Neural progenitor cell (in vitro differentiated cells): ENCODE measurements around the gene MIF4GD. TPM values are rescaled to one million over a fixed set of nuclear protein-coding genes. Genes with fewer than 3 reads are reported as not detected.
A peak's percentile ranks its signal among the peaks of the same experiment; 100 is the strongest.

Experiments
- DNase-seq: peaks from one replicate; pipeline ENCODE4 v3.0.0-alpha.2; 2016; ENCODE audit warnings: low spot score
- H2AFZ ChIP-seq: fragments of 200-600 bp; sonication (generic); replicated peaks from 2 replicates; pipeline ENCODE4 v1.6.1; 2016; ENCODE audit warnings: antibody characterized with exemption
- H3F3A ChIP-seq: fragments of 200-600 bp; sonication (generic); 2 replicates; pipeline ENCODE4 v1.6.1; 2016; ENCODE audit warnings: antibody characterized with exemption, low read depth
- H3K27ac ChIP-seq: fragments of 200-600 bp; sonication (generic); 2 replicates; pipeline ENCODE4 v1.5.1; 2016; ENCODE audit warnings: mild to moderate bottlenecking
- H3K27me3 ChIP-seq: fragments of 200-600 bp; sonication (generic); 2 replicates; pipeline ENCODE4 v1.6.1; 2016; ENCODE audit warnings: mild to moderate bottlenecking, moderate library complexity
- H3K36me3 ChIP-seq: fragments of 200-600 bp; sonication (generic); 2 replicates; pipeline ENCODE4 v1.5.1; 2016
- H3K4me1 ChIP-seq: fragments of 200-600 bp; sonication (generic); 2 replicates; pipeline ENCODE4 v1.6.1; 2016; ENCODE audit warnings: mixed run types
- H3K4me2 ChIP-seq: fragments of 200-600 bp; sonication (generic); 2 replicates; pipeline ENCODE4 v1.6.1; 2016
- H3K4me3 ChIP-seq: fragments of 200-600 bp; sonication (generic); 2 replicates; pipeline ENCODE4 v1.5.1; 2016
- H3K79me2 ChIP-seq: fragments of 200-600 bp; sonication (generic); 2 replicates; pipeline ENCODE4 v1.6.1; 2016; ENCODE audit warnings: low read depth
- H3K9ac ChIP-seq: fragments of 200-600 bp; sonication (generic); 2 replicates; pipeline ENCODE4 v1.6.1; 2016
- H3K9me3 ChIP-seq: fragments of 200-600 bp; sonication (generic); 2 replicates; pipeline ENCODE4 v1.5.1; 2016; ENCODE audit warnings: low read depth
- H4K20me1 ChIP-seq: fragments of 200-600 bp; sonication (generic); 2 replicates; pipeline ENCODE4 v1.6.1; 2016; ENCODE audit warnings: low read depth
- H3K27ac Mint-ChIP-seq: 3 replicates; pipeline ENCODE4 v1.8.0; 2021; ENCODE audit warnings: mixed read lengths
- H3K27me3 Mint-ChIP-seq: 2 replicates; pipeline ENCODE4 v1.8.0; 2022; ENCODE audit warnings: low read depth, mild to moderate bottlenecking, inconsistent platforms, moderate library complexity, mixed read lengths; ENCODE audit not compliant: insufficient read depth
- H3K36me3 Mint-ChIP-seq: 3 replicates; pipeline ENCODE4 v1.8.0; 2021; ENCODE audit warnings: mixed read lengths
- H3K4me1 Mint-ChIP-seq: 3 replicates; pipeline ENCODE4 v1.8.0; 2021; ENCODE audit warnings: mixed read lengths
- H3K4me3 Mint-ChIP-seq: 3 replicates; pipeline ENCODE4 v1.8.0; 2021; ENCODE audit warnings: mild to moderate bottlenecking, moderate library complexity, mixed read lengths
- H3K9me3 Mint-ChIP-seq: 3 replicates; pipeline ENCODE4 v1.8.0; 2020; ENCODE audit warnings: mixed read lengths
- CTCF ChIP-seq: fragments of 200-600 bp; sonication (generic); IDR thresholded peaks from 2 replicates; pipeline ENCODE4 v1.5.1; 2017; ENCODE audit warnings: antibody characterized with exemption, mild to moderate bottlenecking
- EZH2 ChIP-seq: fragments of 200-600 bp; sonication (generic); IDR thresholded peaks from 2 replicates; pipeline ENCODE4 v1.6.1; 2017; ENCODE audit warnings: antibody characterized with exemption, mild to moderate bottlenecking, moderate library complexity
- EZH2phosphoT487 ChIP-seq: fragments of 200-600 bp; sonication (generic); IDR thresholded peaks from 2 replicates; pipeline ENCODE4 v1.6.1; 2017; ENCODE audit warnings: antibody characterized with exemption
- total RNA-seq: library from RNA; depleted of rRNA; stranded (reverse); fragments of >200 nt; gene quantifications from 2 replicates; pipeline ENCODE4 v1.2.3, GENCODE V29; 2015; ENCODE audit warnings: low replicate concordance

The MIF4GD gene
- total RNA-seq, 1 donor from 2014 or later: 17.7 TPM

GRCh38 chr17:75272848-75273184, 1.8 kb upstream of the MIF4GD start:
- no peaks in the 10 kb centered on the region for H4K20me1 ChIP-seq
- H3K4me1 Mint-ChIP-seq: peaks cover 12% of the 10 kb centered on the region
- no peak overlapping the region for H3K4me2 ChIP-seq
- no peaks in the 10 kb centered on the region for H3K9me3 Mint-ChIP-seq
- no peak for DNase-seq
- no peak for TF ChIP-seq CTCF
- no peak for TF ChIP-seq EZH2phosphoT487
- TF ChIP-seq EZH2: no peak
- peaks cover 8% of the 10 kb centered on the region for H3K27me3 ChIP-seq
- no peaks in the 10 kb centered on the region for H3K36me3 ChIP-seq
- H3K27ac ChIP-seq: no peak overlapping the region
- H3K4me3 Mint-ChIP-seq: peak overlapping the region; percentile 70
- no peaks in the 10 kb centered on the region for H3K9me3 ChIP-seq
- H3K4me3 ChIP-seq: no peak overlapping the region
- peaks cover 8% of the 10 kb centered on the region for H3K27me3 Mint-ChIP-seq
- H3K9ac ChIP-seq: no peak overlapping the region
- no peaks in the 10 kb centered on the region for H3K79me2 ChIP-seq
- no peak overlapping the region for H2AFZ ChIP-seq
- H3K27ac Mint-ChIP-seq: no peak overlapping the region
- peaks cover 7% of the 10 kb centered on the region for H3K36me3 Mint-ChIP-seq
- H3F3A ChIP-seq: peaks cover 18% of the 10 kb centered on the region
- H3K4me1 ChIP-seq: peaks cover 4% of the 10 kb centered on the region

DNA sequence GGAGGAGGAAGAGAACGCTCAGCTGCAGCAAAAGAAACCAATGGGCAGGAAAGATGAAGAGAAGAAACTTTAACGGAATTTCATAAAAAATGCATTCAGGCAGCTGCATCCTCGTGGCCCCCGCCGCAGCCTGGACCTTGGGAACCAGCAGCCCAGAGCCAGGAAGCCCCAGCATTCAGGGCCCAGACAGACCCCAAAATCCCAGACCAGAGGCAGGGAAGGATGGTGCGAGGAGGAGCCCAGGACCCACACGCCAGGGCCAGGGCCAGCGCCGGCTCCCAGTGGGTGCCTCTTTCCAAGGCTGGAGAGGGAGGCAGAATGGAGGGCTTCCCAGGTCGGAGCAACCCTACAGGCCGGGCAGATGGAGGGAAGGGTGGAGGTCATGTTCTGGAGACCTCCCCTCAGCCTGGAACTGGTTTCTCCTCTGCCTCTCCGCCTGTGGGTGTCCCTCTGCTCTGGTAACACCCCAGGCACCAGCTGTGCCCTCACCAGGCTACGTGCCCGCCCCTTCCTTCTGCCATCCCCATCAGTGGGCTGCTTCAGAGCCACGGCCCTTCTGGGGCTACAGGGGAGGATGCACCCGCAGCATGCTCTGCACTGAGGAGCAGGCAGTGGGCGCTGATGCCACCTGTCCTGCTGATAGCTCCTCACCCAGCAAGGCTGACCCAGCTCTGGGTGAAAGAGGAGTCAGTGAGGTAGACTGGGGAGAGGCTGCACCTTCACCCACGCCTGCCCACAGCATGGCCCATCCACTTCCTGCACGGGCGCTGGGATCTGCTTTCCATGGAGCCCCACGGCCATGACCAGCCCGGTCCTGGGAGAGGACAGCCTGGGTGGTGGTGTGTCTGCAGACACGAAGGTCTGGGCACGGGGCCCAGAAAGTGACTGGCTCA, 1.2 kb upstream of the MIF4GD start:
- Mint-ChIP-seq H3K36me3 (peaks cover 8% of the 10 kb centered on the region), H3K27me3 (peaks cover 8% of the 10 kb centered on the region), H3K4me3 (peak overlapping the region; percentile 78), H3K27ac (no peak overlapping the region), H3K9me3 (no peaks in the 10 kb centered on the region), H3K4me1 (peaks cover 12% of the 10 kb centered on the region)
- Histone ChIP-seq H3K4me2 (peak overlapping the region; percentile 99), H3K27ac (no peak overlapping the region), H3K4me1 (peaks cover 4% of the 10 kb centered on the region), H3F3A (peaks cover 24% of the 10 kb centered on the region), H2AFZ (peak overlapping the region; percentile 98), H3K9ac (peak overlapping the region; percentile 82), H3K27me3 (peaks cover 8% of the 10 kb centered on the region), H4K20me1 (no peaks in the 10 kb centered on the region), H3K79me2 (no peaks in the 10 kb centered on the region), H3K36me3 (no peaks in the 10 kb centered on the region), H3K9me3 (no peaks in the 10 kb centered on the region), H3K4me3 (peak overlapping the region; percentile 98)
- DNase-seq: no peak
- no peak for TF ChIP-seq CTCF

GRCh38 chr17:75271233-75271954, 363 bp upstream of the MIF4GD start:
- Histone ChIP-seq H3F3A (peaks cover 31% of the 10 kb centered on the region), H3K27me3 (peaks cover 8% of the 10 kb centered on the region), H3K4me1 (peaks cover 4% of the 10 kb centered on the region), H3K4me3 (peak overlapping the region; percentile 98), H3K27ac (no peak overlapping the region), H3K9ac (peak overlapping the region; percentile 82), H3K36me3 (no peaks in the 10 kb centered on the region), H3K4me2 (peak overlapping the region; percentile 99), H3K9me3 (no peaks in the 10 kb centered on the region), H4K20me1 (no peaks in the 10 kb centered on the region), H3K79me2 (no peaks in the 10 kb centered on the region), H2AFZ (peak overlapping the region; percentile 98)
- no peak overlapping the region for H3K27ac Mint-ChIP-seq
- TF ChIP-seq CTCF: peak; percentile 63
- TF ChIP-seq EZH2phosphoT487: no peak
- H3K27me3 Mint-ChIP-seq: peaks cover 8% of the 10 kb centered on the region
- H3K36me3 Mint-ChIP-seq: peaks cover 10% of the 10 kb centered on the region
- peak; percentile 93 for DNase-seq
- H3K4me1 Mint-ChIP-seq: peaks cover 12% of the 10 kb centered on the region
- H3K9me3 Mint-ChIP-seq: no peaks in the 10 kb centered on the region
- peak overlapping the region; percentile 78 for H3K4me3 Mint-ChIP-seq
